GM19467 (cell line): Measurements from ENCODE around the gene HINFP.
"Not testable (repeated sequence)": the region's sequence is repeated elsewhere in the genome, so short reads cannot be mapped to it uniquely, and the experiment has no call there.

Source experiments
- ATAC-seq: cut with Tn5 transposase; IDR thresholded peaks from one replicate; pipeline ENCODE4 v1.9.1; 2021; ENCODE audit warnings: mild to moderate bottlenecking, moderate library complexity; ENCODE audit not compliant: unreplicated experiment

The HINFP gene

GRCh38 chr11:119116601-119117000 lies 4.8 kb upstream of the HINFP start:
- no peak for ATAC-seq

- no peak for ATAC-seq
These were observed 4.2 kb upstream of the HINFP start for GRCh38 chr11:119117004-119117706.

GRCh38 chr11:119118227-119118626 lies 3.2 kb upstream of the HINFP start:
- ATAC-seq = no peak

- ATAC-seq = no peak
These were observed 2.4 kb upstream of the HINFP start for GRCh38 chr11:119118946-119119345.

- no peak for ATAC-seq
These were observed 757 bp upstream of the HINFP start for GRCh38 chr11:119120639-119121007.

GRCh38 chr11:119121811-119122124 lies 388 bp downstream of the HINFP start:
- ATAC-seq = no peak

- no peak for ATAC-seq
These were observed 4.4 kb downstream of the HINFP start for GRCh38 chr11:119125821-119126220.

- ATAC-seq = no peak
These were observed 5.4 kb downstream of the HINFP start for GRCh38 chr11:119126675-119127268.

- no peak for ATAC-seq
These were observed 9.3 kb downstream of the HINFP start for GRCh38 chr11:119130662-119131061.

- ATAC-seq = no peak
These were observed 13.1 kb downstream of the HINFP start for GRCh38 chr11:119134389-119134978.

GRCh38 chr11:119139276-119139675 lies 17.9 kb downstream of the HINFP start:
- ATAC-seq = not testable (repeated sequence)

- no peak for ATAC-seq
These were observed 23.6 kb downstream of the HINFP start for GRCh38 chr11:119144825-119145486.

GRCh38 chr11:119145551-119145950 lies 24.2 kb downstream of the HINFP start:
- no peak for ATAC-seq

GRCh38 chr11:119147604-119148333 lies 26.4 kb downstream of the HINFP start:
- ATAC-seq = no peak

- ATAC-seq = no peak
These were observed 27.3 kb downstream of the HINFP start for GRCh38 chr11:119148720-119149017.

- no peak for ATAC-seq
These were observed 27.8 kb downstream of the HINFP start, which contains the start of gene ABCG4 for GRCh38 chr11:119149018-119149785. Gene ABCG4 (plus strand): TSS chr11:119149052. CDS start chr11:119149966, 914 bp downstream.

- ATAC-seq = no peak
These were observed 28.5 kb downstream of the HINFP start for GRCh38 chr11:119149786-119150275.

- no peak for ATAC-seq
These were observed 30.7 kb downstream of the HINFP start for GRCh38 chr11:119152043-119152442.

- no peak for ATAC-seq
These were observed 31.2 kb downstream of the HINFP start for GRCh38 chr11:119152604-119153003.

- no peak for ATAC-seq
These were observed 31.9 kb downstream of the HINFP start for GRCh38 chr11:119153049-119153818.
